Measurements from ENCODE around the gene PDZD7.

PDZD7 gene

DNA sequence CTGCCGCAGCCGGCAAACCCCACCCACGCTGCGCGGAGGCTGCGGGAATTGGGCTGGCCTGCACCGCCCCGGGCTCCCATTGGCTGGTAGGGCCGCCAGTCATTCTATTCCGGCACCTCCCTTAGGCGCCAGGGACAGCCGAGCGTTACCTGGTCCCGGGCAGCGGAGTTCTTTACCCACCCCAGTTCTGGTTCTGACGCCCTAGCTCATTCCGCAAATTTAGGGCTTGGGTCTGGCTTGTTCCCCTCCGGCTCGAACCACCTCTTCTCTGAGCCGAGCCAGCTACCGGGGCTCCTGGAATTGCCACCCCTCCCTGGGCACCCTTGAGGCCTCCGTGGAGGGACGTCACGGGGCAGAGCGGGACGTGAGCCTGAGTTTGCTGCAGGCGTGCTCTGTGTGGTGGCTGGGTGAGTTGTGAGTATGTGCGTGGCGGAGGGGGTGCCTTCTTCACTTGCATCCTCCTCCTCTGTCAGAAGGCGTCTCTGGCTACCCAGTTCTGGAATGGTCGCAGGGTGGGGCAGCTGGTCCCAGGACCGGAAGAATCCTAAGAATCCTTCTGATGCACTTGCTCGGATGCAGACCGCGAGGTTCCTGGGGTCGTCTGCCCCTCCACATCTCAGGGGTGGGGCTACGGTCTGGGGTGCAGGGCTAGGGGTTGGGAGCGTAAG, at the start of gene PDZD7, which contains the start of gene SFXN3:
Gene PDZD7 (minus strand): TSS at position 2 of the 668 bp plus-strand sequence. CDS start 910 bp downstream, outside the sequence.
Gene SFXN3 (plus strand): TSS at position 107 of the 668 bp plus-strand sequence. CDS start 3,461 bp downstream, outside the sequence.
- peaks cover 14% of the 10 kb centered on the region for H3K4me1 Mint-ChIP-seq
- no peaks in the 10 kb centered on the region for H3K9me3 Mint-ChIP-seq
- peak within 1 kb of the TSS; percentile 81 for H3K27ac Mint-ChIP-seq
- H3K27me3 Mint-ChIP-seq = no peaks in the 10 kb centered on the region
- H3K36me3 Mint-ChIP-seq = no peaks in the 10 kb centered on the region
- peak within 1 kb of the TSS; percentile 85 for H3K4me3 Mint-ChIP-seq

DNA sequence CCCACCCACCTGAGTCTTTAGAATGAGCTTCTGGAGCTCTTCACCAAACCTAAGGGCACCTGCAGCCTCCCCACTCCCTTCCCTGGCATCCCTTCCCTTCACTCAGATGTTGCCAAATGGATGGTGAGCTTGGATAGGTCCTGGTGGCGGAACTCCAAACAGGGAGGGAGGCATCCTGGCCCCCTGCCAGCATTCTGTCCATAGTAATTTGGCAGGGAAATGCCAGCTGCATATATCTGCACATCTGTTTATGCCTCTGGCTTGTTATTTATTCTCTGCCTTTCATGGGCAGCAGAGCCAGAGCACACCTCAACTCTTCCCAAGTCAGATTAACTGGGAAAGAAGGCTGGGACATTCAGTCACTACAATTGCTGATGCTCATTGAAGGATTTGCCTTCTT, 48.9 kb upstream of the PDZD7 start:
- no peak overlapping the region for H3K4me3 Mint-ChIP-seq
- H3K36me3 Mint-ChIP-seq = no peaks in the 10 kb centered on the region
- H3K4me1 Mint-ChIP-seq = no peaks in the 10 kb centered on the region
- H3K27ac Mint-ChIP-seq = no peak overlapping the region
- H3K27me3 Mint-ChIP-seq = peaks cover 32% of the 10 kb centered on the region
- no peaks in the 10 kb centered on the region for H3K9me3 Mint-ChIP-seq

DNA sequence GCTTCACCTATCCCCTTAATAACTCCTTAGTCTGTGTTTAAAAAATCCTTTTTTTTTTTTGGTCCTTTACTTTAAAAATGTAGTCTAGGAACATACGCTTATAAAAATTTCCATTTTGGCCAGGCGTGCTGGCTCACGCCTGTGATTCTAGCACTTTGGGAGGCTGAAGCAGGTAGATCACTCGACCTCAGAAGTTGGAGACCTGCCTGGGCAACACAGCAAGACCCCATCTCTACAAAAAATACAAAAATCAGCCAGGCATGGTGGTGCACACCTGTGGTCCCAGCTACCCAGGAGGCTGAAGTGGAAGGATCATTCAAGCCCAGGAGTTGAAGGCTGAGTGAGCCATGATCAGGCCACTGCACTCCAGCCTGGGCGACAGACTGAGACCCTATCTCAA, 45.7 kb upstream of the PDZD7 start:
- Mint-ChIP-seq H3K36me3 (no peaks in the 10 kb centered on the region), H3K9me3 (no peaks in the 10 kb centered on the region), H3K27me3 (peaks cover 38% of the 10 kb centered on the region), H3K4me3 (no peak overlapping the region), H3K27ac (no peak overlapping the region), H3K4me1 (no peaks in the 10 kb centered on the region)

DNA sequence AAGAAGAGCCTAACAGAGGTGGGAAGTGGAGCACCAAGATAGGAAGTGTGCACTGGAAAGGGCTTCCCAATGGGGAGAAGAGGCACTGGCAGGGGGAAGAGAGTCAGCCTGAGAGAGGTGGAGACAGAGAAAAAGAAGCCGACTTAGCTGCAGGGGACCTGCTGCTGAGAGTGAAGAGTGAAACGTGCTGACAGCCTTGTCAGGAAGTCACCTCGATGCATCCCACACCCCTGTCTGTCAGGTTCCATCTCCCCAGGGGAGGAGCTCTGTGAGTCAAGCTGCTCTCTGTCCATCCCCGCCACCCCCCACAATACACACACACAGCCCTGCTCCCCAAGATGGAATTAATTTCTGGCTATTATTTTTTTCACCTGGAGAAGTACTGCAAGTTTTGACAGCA, 44.8 kb upstream of the PDZD7 start:
- Mint-ChIP-seq H3K36me3 (no peaks in the 10 kb centered on the region), H3K4me1 (no peaks in the 10 kb centered on the region), H3K4me3 (no peak overlapping the region), H3K9me3 (no peaks in the 10 kb centered on the region), H3K27ac (no peak overlapping the region), H3K27me3 (peaks cover 36% of the 10 kb centered on the region)

DNA sequence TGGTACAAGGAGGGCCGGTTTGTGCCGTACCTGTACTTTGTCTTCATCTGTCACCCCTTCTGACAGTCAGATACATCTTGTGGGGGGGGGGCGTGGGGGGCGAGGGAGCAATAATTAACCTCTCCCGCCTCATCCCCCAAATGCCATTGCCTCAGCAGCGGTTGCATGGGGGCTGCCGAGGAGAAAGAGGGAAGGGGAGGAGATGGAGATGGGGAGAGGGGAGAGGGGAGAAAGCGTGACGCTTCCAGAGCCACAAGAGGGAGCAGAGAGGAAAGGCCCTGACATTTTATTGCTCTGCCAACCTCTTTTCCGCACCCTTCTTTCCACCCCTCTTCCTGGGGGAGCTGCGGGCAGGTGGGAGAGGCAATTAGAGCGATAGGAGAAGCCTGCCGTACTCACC, 42.7 kb upstream of the PDZD7 start:
- Mint-ChIP-seq H3K4me3 (no peak overlapping the region), H3K9me3 (no peaks in the 10 kb centered on the region), H3K27ac (no peak overlapping the region), H3K4me1 (no peaks in the 10 kb centered on the region), H3K27me3 (peaks cover 31% of the 10 kb centered on the region), H3K36me3 (no peaks in the 10 kb centered on the region)

DNA sequence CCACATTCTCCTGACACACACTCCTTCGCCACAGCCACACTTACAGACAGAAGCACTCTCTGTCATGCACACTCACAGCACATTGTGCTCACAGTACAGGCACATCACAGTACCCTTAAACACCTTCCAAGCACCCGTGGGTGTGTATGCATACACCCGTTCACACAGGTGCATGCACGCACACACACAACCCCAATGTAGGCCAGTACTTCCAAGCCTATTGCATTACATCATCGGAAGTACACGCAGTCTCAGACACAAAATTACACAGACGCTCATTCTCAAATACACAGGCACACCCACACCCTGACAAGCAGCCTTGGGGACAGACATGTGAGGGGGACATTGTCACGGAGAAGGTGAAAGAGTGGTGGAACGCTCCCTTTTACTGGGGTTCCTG, 42.0 kb upstream of the PDZD7 start:
- Mint-ChIP-seq H3K27ac (no peak overlapping the region), H3K4me1 (no peaks in the 10 kb centered on the region), H3K36me3 (no peaks in the 10 kb centered on the region), H3K9me3 (no peaks in the 10 kb centered on the region), H3K27me3 (peaks cover 26% of the 10 kb centered on the region), H3K4me3 (no peak overlapping the region)

DNA sequence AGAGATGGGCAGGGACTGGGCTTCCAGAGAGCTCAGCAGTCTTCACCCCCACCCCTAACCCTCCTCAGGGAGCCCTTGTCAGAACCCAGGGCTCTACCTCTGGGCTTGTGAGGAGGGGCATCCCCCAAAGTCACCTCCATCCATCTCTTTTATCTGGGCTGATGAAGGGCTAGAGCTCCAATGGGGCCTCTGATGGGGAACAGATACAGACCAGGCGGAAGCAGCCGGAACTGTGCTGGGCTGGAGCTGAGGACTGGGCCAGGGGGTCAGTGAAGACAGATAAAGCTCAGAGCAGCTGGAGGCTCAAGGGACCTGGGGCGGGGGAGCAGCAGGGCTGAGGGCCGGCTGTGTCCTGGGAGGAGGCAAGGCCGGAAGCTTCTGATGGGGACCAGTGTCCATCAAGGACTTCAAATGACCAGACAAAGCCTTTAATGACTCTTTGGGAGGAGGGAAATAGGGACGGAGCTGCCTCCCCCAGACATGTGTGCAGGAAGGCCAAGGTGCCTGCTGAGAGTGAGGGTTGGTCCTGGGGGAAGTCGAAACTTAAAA, 41.0 kb upstream of the PDZD7 start:
- peaks cover 7% of the 10 kb centered on the region for H3K4me1 Mint-ChIP-seq
- H3K9me3 Mint-ChIP-seq = no peaks in the 10 kb centered on the region
- H3K27me3 Mint-ChIP-seq = peaks cover 28% of the 10 kb centered on the region
- no peak overlapping the region for H3K4me3 Mint-ChIP-seq
- H3K27ac Mint-ChIP-seq = no peak overlapping the region
- no peaks in the 10 kb centered on the region for H3K36me3 Mint-ChIP-seq

DNA sequence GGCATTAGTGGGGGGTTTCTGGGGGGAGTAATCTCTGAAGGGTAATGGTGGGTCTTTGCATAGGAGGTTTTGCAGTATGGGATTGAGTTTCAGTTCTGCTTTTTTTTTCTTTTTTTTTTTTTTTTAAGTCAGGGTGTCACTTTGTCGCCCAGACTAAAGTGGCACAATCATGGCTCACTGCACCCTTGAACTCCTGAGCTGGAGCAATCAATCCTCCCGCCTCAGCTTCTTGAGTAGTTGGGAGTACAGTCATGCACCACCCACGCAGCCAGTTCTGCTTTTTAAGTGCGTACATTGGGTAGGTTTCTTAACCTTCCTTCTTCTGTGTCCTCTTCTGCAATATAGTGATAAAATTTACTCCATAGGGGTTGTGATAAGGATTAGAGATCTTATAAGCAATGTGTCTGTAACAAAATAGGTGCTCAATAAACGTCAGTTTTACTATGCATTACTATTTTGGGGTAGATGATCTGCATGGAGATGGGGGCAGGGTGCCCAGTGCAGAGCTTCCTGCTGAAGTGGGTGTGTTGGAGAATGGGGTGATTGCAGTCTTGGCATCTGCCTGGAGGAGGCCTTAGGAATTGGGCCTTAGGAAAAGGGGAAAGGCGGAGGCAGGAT, 40.4 kb upstream of the PDZD7 start:
- H3K9me3 Mint-ChIP-seq = no peaks in the 10 kb centered on the region
- peaks cover 7% of the 10 kb centered on the region for H3K4me1 Mint-ChIP-seq
- peaks cover 28% of the 10 kb centered on the region for H3K27me3 Mint-ChIP-seq
- no peaks in the 10 kb centered on the region for H3K36me3 Mint-ChIP-seq
- no peak overlapping the region for H3K4me3 Mint-ChIP-seq
- no peak overlapping the region for H3K27ac Mint-ChIP-seq

DNA sequence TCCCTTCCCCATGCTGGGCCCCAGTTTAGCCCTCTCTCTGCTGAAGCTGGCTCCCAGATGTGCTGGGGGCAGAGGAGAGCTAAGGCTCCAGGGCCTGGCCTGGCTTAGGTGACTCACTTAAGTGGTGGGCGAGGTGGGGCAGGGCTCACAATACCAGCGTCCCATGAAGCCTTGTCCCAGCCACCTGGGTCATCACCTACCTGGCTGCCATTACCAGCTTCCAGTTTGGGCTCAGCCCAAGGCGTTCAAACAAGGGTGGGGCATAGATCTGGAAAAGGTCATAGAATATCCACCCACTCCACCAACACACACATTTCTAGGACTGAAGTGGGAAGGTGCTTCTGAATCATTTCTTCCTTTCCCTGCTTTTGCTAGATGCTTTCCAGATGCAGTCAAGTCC, 39.2 kb upstream of the PDZD7 start:
- Mint-ChIP-seq H3K4me3 (no peak overlapping the region), H3K27ac (no peak overlapping the region)

DNA sequence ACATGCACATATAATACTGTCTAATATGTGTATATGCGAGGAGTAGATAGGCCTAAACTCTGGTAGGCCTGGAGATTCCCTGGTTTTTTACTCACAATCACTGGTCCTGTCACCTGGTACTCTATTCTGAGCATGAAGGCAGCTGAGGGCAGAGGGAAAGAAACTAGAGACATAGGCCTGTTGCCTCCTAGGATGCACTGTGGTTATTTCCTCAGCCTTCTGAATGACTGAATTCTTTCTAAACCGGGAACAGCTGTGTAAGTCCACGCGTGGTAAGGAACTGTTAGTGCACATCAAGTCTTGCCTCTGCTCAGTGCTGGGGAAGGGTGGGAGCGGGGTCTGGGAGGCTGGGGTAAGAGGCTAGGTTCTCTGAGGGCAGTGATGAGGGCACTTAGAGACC, 38.5 kb upstream of the PDZD7 start:
- Mint-ChIP-seq H3K4me3 (no peak overlapping the region), H3K27ac (no peak overlapping the region), H3K9me3 (no peaks in the 10 kb centered on the region), H3K27me3 (peaks cover 36% of the 10 kb centered on the region), H3K36me3 (no peaks in the 10 kb centered on the region), H3K4me1 (peaks cover 14% of the 10 kb centered on the region)

More for the DNA sequence above, 39.2 kb upstream of the PDZD7 start:
- Mint-ChIP-seq H3K27me3 (peaks cover 32% of the 10 kb centered on the region), H3K36me3 (no peaks in the 10 kb centered on the region), H3K4me1 (peaks cover 14% of the 10 kb centered on the region), H3K9me3 (no peaks in the 10 kb centered on the region)

DNA sequence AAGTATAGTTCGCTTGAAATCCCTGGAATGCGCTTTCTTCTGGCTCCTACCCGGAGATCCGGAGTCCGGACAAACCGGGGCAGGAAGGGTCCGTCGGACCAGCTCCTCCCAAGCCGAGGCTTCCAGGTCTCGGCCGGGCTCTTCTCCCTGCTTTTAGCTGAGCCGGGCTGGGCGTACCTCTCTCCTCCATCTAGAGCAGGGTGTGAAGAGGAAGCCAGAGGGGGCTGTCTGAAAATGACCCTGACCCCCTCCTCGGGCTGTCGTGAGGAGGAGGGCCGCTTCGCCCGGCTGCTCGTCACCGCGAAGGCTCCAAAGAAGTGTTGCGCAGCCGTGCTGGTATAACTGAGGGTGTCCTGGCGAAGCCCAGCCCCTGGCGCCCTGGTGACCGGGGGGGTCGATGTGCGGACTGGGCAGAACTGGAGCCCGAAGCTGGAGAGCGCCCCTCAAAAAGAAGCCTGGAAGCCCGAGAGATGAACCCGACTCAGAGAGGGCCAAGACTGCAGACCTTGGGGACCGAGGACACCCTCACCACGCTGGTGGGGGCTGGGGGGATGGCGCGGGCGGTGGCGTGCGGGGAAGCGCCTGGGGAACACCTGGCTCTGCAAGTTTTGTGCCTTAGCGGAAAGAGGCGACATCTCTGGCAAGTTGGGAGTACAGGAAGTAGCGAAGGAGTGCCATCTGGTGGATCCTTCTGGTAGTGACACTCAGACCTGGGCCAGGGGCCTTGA, 36.6 kb upstream of the PDZD7 start:
- Mint-ChIP-seq H3K4me1 (peaks cover 22% of the 10 kb centered on the region), H3K27me3 (peaks cover 28% of the 10 kb centered on the region), H3K4me3 (peak overlapping the region; percentile 84), H3K9me3 (no peaks in the 10 kb centered on the region), H3K36me3 (no peaks in the 10 kb centered on the region), H3K27ac (no peak overlapping the region)

DNA sequence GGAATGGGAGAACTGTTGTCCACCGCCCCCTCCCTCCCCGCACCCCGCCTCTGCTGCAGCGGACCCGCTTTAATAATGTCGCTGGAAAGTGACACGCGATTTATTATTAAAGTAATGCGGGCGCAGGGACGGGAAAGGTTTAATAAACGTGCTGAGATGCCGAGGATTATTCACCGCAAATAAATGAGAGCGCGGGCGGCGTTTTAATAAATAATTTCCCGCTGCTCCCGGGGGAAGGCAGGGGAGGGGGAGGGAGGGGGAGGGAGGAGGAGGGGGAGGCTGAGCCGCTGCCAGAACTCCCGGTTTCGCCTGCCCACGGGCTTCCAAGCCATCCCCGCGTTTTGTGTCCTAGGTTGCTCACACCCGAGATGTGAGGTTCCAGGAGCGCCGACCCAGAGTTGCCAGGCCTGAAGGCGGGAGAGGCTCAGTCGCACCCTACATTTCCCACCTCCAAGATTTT, 36.0 kb upstream of the PDZD7 start:
- peaks cover 24% of the 10 kb centered on the region for H3K27me3 Mint-ChIP-seq

DNA sequence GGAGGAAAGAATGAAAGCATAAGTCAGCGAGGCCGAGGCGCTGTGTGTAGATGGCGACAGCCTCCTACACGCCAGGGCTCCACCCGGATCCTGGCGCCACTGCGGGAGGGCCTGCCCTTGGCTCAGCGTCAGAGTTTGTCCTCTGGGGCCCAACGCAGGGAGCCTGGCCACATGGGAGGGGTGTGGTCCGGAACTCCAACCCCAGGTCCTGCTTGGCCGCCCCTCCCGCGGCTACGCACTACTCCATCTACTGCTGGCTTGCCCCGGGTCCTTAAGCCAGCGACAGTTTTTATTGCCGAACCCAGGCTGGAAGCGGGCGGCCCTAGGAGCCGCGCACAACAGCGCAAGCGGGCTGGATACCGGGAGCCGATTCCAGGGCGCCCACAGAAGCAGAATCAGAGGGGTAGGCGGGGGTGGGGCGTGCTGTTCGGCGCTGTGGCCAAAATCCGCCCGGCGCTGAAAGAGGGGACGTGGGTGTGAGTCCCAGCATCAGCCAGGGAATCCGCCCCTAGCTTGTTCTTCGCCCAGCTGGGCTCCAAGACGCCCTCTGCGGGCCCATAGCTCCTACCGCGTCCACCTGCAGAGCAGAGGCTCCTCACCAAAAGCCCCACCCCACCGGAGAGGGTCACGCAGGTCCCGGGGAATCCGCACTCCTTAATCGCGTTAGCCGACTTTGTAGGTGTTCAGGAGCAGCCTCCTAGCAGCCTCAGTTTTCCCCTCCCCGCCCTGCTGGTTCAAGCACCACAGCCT, 35.4 kb upstream of the PDZD7 start:
- H3K9me3 Mint-ChIP-seq = no peaks in the 10 kb centered on the region
- peak overlapping the region; percentile 84 for H3K4me3 Mint-ChIP-seq
- H3K27ac Mint-ChIP-seq = no peak overlapping the region
- H3K4me1 Mint-ChIP-seq = peaks cover 29% of the 10 kb centered on the region
- H3K36me3 Mint-ChIP-seq = no peaks in the 10 kb centered on the region
- peaks cover 24% of the 10 kb centered on the region for H3K27me3 Mint-ChIP-seq

More for the DNA sequence above, 36.0 kb upstream of the PDZD7 start:
- H3K36me3 Mint-ChIP-seq = no peaks in the 10 kb centered on the region
- peaks cover 24% of the 10 kb centered on the region for H3K4me1 Mint-ChIP-seq
- H3K27ac Mint-ChIP-seq = no peak overlapping the region
- peak overlapping the region; percentile 84 for H3K4me3 Mint-ChIP-seq
- no peaks in the 10 kb centered on the region for H3K9me3 Mint-ChIP-seq

DNA sequence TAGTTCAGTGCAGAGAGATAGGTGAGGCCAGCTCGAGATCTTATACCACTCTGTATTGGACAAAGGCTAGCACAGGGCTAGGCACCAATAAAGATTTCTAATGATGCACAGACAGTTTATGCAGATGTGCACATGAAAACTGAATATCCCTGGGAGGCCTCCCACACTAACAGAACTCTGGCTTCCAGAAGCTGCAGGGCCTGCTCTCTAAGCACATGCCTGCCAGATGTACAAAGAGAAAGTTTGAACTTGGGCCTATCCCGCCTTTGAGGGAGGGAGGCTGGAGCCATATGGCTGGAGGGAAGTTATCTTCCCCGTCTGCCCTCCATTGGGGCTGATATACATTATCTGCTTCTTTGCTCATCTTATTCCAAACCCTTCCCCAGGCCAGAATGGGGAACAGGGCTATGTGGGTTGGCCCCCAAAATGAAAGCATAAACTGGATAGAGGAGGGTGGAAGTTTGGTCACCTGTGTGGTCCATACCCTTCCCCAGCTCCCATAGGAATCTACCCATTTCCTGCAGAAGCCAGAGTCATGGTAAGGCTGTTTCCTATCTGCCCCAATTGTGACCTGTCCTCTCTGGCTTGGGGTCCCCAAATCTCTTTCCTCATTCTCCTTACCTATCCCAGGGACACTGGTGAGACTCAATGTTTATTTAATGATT, 34.7 kb upstream of the PDZD7 start:
- Mint-ChIP-seq H3K4me1 (peaks cover 29% of the 10 kb centered on the region), H3K9me3 (no peaks in the 10 kb centered on the region), H3K27me3 (peaks cover 24% of the 10 kb centered on the region), H3K4me3 (peak overlapping the region; percentile 52), H3K36me3 (no peaks in the 10 kb centered on the region), H3K27ac (no peak overlapping the region)

Measured in activated naive CD4-positive, alpha-beta T cell treated with anti-CD3 and anti-CD28 coated beads, Interleukin-2, amount 50 U/mL, for 24 hours (primary cell).